ENCODE data around the gene MYH6. TPM values are rescaled to one million over a fixed set of nuclear protein-coding genes. Genes with fewer than 3 reads are reported as not detected.
"Not testable (repeated sequence)": the region's sequence is repeated elsewhere in the genome, so short reads cannot be mapped to it uniquely, and the experiment has no call there.

The MYH6 gene
- total RNA-seq, 1 experiment from 2014 or later: not detected

- DNase-seq (ENCODE audit: low read depth, low spot score); ATAC-seq; POLR2A ChIA-PET: not testable (repeated sequence)
Observed at GRCh38 chr14:23419646-23420045, 11.6 kb upstream of the MYH6 start.

GRCh38 chr14:23418021-23418420, 9.9 kb upstream of the MYH6 start:
- H3K27me3 ChIP-seq (ENCODE audit: control insufficient read depth, insufficient read depth, low read length): no peaks in the 10 kb centered on the region
- no TSS peak for BruUV-seq (replicated peaks)
- DNase-seq (ENCODE audit: low read depth, low spot score) (no peak), ATAC-seq (no peak)
- no peaks in the 10 kb centered on the region for H3K36me3 ChIP-seq (ENCODE audit: control insufficient read depth, insufficient read depth, low read length)
- ChIA-PET POLR2A (no interaction called here), CTCF (no interaction called here)
- no peak overlapping the region for H3K27ac ChIP-seq (ENCODE audit: low read length)
- no peak for TF ChIP-seq CTCF (IDR thresholded peaks at IDR 0.05)
- no peak for TF ChIP-seq TCF7L2 (IDR thresholded peaks at IDR 0.05; ENCODE audit: low read depth, low read length)
- TF ChIP-seq SIN3A (IDR thresholded peaks at IDR 0.05; ENCODE audit: borderline replicate concordance, insufficient read depth, low read depth, low read length): no peak
- no peak for TF ChIP-seq REST (IDR thresholded peaks at IDR 0.05; ENCODE audit: insufficient read depth in 1 of 2, low read depth in 2 of 2, low read length in 1 of 2)
- TF ChIP-seq POLR2AphosphoS5 (IDR thresholded peaks at IDR 0.05; ENCODE audit: low read depth, low read length): no peak
- H3K4me1 ChIP-seq (ENCODE audit: control insufficient read depth, insufficient read depth, low read length): no peaks in the 10 kb centered on the region
- no peak overlapping the region for H3K4me3 ChIP-seq (ENCODE audit: low read depth in 2 of 2, low read length in 2 of 2)
- intact Hi-C loops (cut with micrococcal nuclease; ENCODE audit: unreplicated experiment): no loop called here
- in situ Hi-C loops (cut with HindIII; ENCODE audit: low pct_unique_long_range_greater_than_20kb, low sequenced_read_pairs): no loop called here
- H3K9me3 ChIP-seq (ENCODE audit: control insufficient read depth, insufficient read depth, low read depth, low read length): no peaks in the 10 kb centered on the region

More at GRCh38 chr14:23419646-23420045, 11.6 kb upstream of the MYH6 start:
- H3K27me3 ChIP-seq (ENCODE audit: control insufficient read depth, insufficient read depth, low read length); in situ Hi-C loops (cut with HindIII; ENCODE audit: low pct_unique_long_range_greater_than_20kb, low sequenced_read_pairs); H3K4me3 ChIP-seq (ENCODE audit: low read depth in 2 of 2, low read length in 2 of 2); CTCF ChIA-PET; H3K9me3 ChIP-seq (ENCODE audit: control insufficient read depth, insufficient read depth, low read depth, low read length); H3K27ac ChIP-seq (ENCODE audit: low read length); H3K36me3 ChIP-seq (ENCODE audit: control insufficient read depth, insufficient read depth, low read length); H3K4me1 ChIP-seq (ENCODE audit: control insufficient read depth, insufficient read depth, low read length); BruUV-seq (replicated peaks); intact Hi-C loops (cut with micrococcal nuclease; ENCODE audit: unreplicated experiment): not testable (repeated sequence)

- ATAC-seq; H3K27me3 ChIP-seq (ENCODE audit: control insufficient read depth, insufficient read depth, low read length); intact Hi-C loops (cut with micrococcal nuclease; ENCODE audit: unreplicated experiment); CTCF ChIA-PET; H3K27ac ChIP-seq (ENCODE audit: low read length); H3K4me1 ChIP-seq (ENCODE audit: control insufficient read depth, insufficient read depth, low read length); H3K9me3 ChIP-seq (ENCODE audit: control insufficient read depth, insufficient read depth, low read depth, low read length); H3K36me3 ChIP-seq (ENCODE audit: control insufficient read depth, insufficient read depth, low read length); H3K4me3 ChIP-seq (ENCODE audit: low read depth in 2 of 2, low read length in 2 of 2); BruUV-seq (replicated peaks); in situ Hi-C loops (cut with HindIII; ENCODE audit: low pct_unique_long_range_greater_than_20kb, low sequenced_read_pairs); DNase-seq (ENCODE audit: low read depth, low spot score): not testable (repeated sequence)
- POLR2A ChIA-PET: interaction anchor here (0.6 kb wide), 1 partner anchor 83 kb away, joined by 6 read pairs; no protein-coding TSS in a partner anchor
Observed at GRCh38 chr14:23417269-23417668, 9.2 kb upstream of the MYH6 start.
